Skeletal muscle satellite cell (primary cell): Measurements from ENCODE around the gene PLAC8L1.
"Not testable (repeated sequence)": the region's sequence is repeated elsewhere in the genome, so short reads cannot be mapped to it uniquely, and the experiment has no call there.

ENCODE experiments used
- H3K27me3 ChIP-seq: 2 replicates; pipeline ENCODE4 v1.7.0; 2013; ENCODE audit warnings: low read length; ENCODE audit not compliant: control insufficient read depth, insufficient read depth
- H3K36me3 ChIP-seq: 2 replicates; pipeline ENCODE4 v1.7.0; 2013; ENCODE audit warnings: mild to moderate bottlenecking, control low read depth, low read length; ENCODE audit not compliant: insufficient read depth
- H3K4me1 ChIP-seq: 2 replicates; pipeline ENCODE4 v1.7.0; 2013; ENCODE audit warnings: low read length; ENCODE audit not compliant: control insufficient read depth, insufficient read depth
- H3K4me2 ChIP-seq: 2 replicates; pipeline ENCODE4 v1.7.0; 2013; ENCODE audit warnings: mild to moderate bottlenecking, low read length
- H3K4me3 ChIP-seq: 2 replicates; pipeline ENCODE4 v1.7.0; 2013; ENCODE audit warnings: low read length
- H3K9ac ChIP-seq: 2 replicates; pipeline ENCODE4 v1.7.0; 2013; ENCODE audit warnings: mild to moderate bottlenecking, low read depth, low read length, moderate library complexity
- H3K9me3 ChIP-seq: replicated peaks from 2 replicates; pipeline ENCODE4 v1.7.0; 2013; ENCODE audit warnings: mild to moderate bottlenecking, control low read depth, low read length

The PLAC8L1 gene

GRCh38 chr5:146109379-146109778 is 4.0 kb upstream of the PLAC8L1 start:
- no peak overlapping the region for H3K4me2 ChIP-seq
- no peaks in the 10 kb centered on the region for H3K9me3 ChIP-seq
- no peaks in the 10 kb centered on the region for H3K4me1 ChIP-seq
- H3K4me3 ChIP-seq, result no peak overlapping the region
- H3K36me3 ChIP-seq, result peaks cover 21% of the 10 kb centered on the region
- H3K9ac ChIP-seq, result no peak overlapping the region
- no peaks in the 10 kb centered on the region for H3K27me3 ChIP-seq

DNA sequence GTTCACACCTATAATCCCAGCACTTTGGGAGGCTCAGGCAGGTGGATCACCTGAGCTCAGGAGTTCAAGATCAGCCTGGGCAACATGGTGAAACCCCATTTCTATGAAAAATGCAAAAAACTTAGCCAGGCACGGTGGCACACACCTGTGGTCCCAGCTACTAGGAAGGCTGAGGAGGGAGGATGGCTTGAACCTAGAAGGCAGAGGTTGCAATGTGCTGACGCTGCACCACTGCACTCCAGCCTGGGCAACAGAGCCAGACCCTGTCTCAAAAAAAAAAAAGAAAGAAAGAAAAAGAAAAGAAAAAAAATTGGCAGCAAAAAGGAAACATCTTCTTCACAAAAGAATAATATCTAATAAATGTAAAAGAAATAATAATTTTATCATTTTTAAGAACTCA is 3.5 kb upstream of the PLAC8L1 start:
- not testable (repeated sequence) for H3K4me2 ChIP-seq, H3K9ac ChIP-seq, H3K9me3 ChIP-seq, H3K27me3 ChIP-seq, H3K4me1 ChIP-seq, H3K4me3 ChIP-seq
- peaks cover 18% of the 10 kb centered on the region for H3K36me3 ChIP-seq

DNA sequence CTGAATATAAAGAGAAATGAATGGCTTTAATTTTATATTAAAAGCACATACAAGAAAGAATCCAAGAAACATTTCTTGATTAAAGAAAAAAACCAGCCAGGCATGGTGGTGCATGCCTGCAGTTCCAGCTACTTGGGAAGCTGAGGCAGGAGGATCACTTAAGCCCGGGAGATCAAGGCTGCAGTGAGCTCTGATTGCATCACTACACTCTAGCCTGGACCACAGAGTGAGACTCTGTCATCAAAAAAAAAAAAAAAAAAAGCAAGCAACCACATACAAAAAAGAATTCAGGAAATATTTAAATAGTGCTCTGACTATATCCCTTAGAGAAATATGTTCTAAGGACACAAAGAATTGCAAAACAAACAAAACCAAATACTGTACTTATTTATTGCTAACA is 2.5 kb upstream of the PLAC8L1 start:
- Histone ChIP-seq H3K4me2 (no peak overlapping the region), H3K9me3 (no peaks in the 10 kb centered on the region), H3K4me3 (no peak overlapping the region), H3K9ac (no peak overlapping the region), H3K27me3 (no peaks in the 10 kb centered on the region), H3K36me3 (peaks cover 15% of the 10 kb centered on the region), H3K4me1 (no peaks in the 10 kb centered on the region)

DNA sequence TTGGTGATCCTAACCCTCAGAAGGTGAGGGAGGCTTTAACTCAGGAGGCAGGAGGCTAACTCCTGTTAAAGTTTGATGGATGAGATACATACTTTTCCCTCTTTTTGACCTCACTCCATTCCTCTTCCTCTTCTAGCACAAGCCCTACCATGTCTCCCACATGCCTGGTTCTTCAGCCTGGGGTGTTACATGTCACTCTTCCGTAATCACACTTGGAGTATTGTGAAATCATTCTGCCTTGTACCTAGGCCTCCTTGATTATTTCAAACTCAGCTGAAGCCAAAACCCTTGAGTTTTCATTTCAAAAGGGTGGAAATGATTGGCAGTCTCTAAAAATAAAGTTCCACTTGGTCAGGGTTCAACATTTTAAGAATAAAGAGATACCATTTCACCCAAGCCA is 1.8 kb downstream of the PLAC8L1 start:
- Histone ChIP-seq H3K4me1 (no peaks in the 10 kb centered on the region), H3K4me2 (no peak overlapping the region), H3K9ac (no peak overlapping the region), H3K36me3 (peaks cover 5% of the 10 kb centered on the region), H3K9me3 (no peaks in the 10 kb centered on the region), H3K27me3 (no peaks in the 10 kb centered on the region), H3K4me3 (no peak overlapping the region)

DNA sequence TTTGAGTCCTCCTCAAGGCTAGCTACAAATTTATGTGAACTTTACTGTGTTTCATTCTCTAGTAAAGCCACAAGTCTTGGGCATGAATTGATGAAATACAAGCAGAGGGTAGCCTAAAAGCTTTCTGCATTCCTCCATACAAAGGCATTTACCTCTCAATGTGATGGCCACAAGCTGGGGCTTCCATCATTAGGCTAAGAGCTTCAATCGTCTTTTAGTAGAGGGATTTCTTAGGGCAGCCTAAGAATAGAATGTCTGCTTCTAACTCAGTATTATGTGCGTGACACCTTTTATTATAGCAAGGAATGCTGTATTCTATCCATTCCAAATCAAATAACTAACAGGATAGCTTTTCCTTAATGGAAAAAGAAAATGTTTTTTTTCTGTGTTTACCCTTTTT is 3.7 kb downstream of the PLAC8L1 start:
- Histone ChIP-seq H3K4me1 (no peaks in the 10 kb centered on the region), H3K4me2 (no peak overlapping the region), H3K4me3 (no peak overlapping the region), H3K9ac (no peak overlapping the region), H3K36me3 (peaks cover 5% of the 10 kb centered on the region), H3K9me3 (no peaks in the 10 kb centered on the region), H3K27me3 (no peaks in the 10 kb centered on the region)

DNA sequence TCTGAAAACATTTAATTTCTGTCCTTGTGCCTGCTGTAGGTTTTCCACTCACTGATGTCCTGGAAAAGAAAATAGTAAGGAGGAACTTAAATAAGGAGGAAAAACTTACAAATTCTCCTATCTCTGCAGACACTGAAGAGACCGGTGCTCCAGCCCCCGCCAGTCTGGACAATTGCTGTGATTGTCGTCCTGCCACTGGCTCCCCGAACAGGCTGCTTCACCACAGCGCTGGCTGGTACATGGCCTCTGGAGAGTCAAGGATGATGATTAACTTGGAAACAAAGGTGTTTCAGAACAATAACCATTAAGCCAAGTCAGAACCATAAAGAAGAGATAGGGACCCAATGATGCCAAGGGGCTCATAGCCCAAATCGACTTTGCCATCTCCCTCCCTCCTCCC is 7.3 kb downstream of the PLAC8L1 start:
- no peaks in the 10 kb centered on the region for H3K27me3 ChIP-seq
- H3K4me1 ChIP-seq, result no peaks in the 10 kb centered on the region
- H3K9ac ChIP-seq, result no peak overlapping the region
- H3K4me3 ChIP-seq, result no peak overlapping the region
- no peaks in the 10 kb centered on the region for H3K36me3 ChIP-seq
- H3K4me2 ChIP-seq, result no peak overlapping the region
- H3K9me3 ChIP-seq, result no peaks in the 10 kb centered on the region

GRCh38 chr5:146091881-146092280 is 13.5 kb downstream of the PLAC8L1 start:
- Histone ChIP-seq H3K9me3 (no peaks in the 10 kb centered on the region), H3K4me3 (no peak overlapping the region), H3K36me3 (no peaks in the 10 kb centered on the region), H3K9ac (no peak overlapping the region), H3K4me1 (no peaks in the 10 kb centered on the region), H3K27me3 (no peaks in the 10 kb centered on the region), H3K4me2 (no peak overlapping the region)

- Histone ChIP-seq H3K4me2 (no peak overlapping the region), H3K27me3 (no peaks in the 10 kb centered on the region), H3K9ac (no peak overlapping the region), H3K36me3 (no peaks in the 10 kb centered on the region), H3K9me3 (no peaks in the 10 kb centered on the region), H3K4me1 (no peaks in the 10 kb centered on the region), H3K4me3 (no peak overlapping the region)
These were observed 16.1 kb downstream of the PLAC8L1 start for GRCh38 chr5:146089287-146089686.

GRCh38 chr5:146088098-146088497 is 17.3 kb downstream of the PLAC8L1 start:
- Histone ChIP-seq H3K36me3 (no peaks in the 10 kb centered on the region), H3K4me2 (no peak overlapping the region), H3K4me3 (no peak overlapping the region), H3K9ac (no peak overlapping the region), H3K9me3 (no peaks in the 10 kb centered on the region), H3K27me3 (no peaks in the 10 kb centered on the region), H3K4me1 (no peaks in the 10 kb centered on the region)

DNA sequence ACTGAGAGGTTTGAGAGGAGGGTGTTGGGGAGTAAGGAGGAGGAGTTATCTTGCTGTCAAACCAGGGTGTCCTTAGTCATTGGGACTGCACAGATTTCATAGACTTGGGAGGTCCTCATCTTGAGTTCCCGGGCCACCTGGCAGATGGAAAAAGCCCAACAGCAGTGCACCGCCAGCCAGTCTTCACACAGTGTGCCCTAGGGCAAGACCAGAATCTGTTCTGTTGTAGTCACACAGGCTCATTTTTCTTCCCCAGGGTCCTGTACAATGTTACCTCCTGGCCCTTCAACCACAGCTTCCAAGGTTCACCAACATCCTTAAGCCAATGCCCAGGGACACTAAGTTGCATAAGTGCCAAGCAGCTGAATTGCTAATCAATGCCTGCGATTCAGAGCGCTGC is 21.0 kb downstream of the PLAC8L1 start:
- Histone ChIP-seq H3K27me3 (no peaks in the 10 kb centered on the region), H3K36me3 (no peaks in the 10 kb centered on the region), H3K4me1 (peaks cover 6% of the 10 kb centered on the region), H3K4me3 (no peak overlapping the region), H3K9me3 (no peaks in the 10 kb centered on the region), H3K9ac (no peak overlapping the region), H3K4me2 (no peak overlapping the region)

DNA sequence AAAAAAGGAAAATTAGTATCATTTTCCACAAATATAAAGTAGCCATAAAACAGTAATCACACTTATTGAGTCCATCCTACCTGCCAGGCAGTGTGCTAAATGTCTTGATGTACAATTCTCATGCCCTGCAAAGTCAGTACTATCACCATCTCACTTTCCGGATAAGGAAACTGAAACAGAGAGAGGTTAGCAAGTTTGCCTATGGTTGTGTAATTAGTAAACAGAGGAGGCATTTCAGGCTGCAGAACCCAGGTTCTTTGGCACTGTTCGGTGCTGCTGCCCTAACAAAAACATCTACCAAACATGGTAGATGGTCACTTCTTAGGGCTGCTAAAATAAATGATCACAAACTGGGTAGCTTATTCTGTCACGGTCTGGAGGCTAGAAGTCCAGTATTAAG is 22.6 kb downstream of the PLAC8L1 start:
- H3K27me3 ChIP-seq, result peaks cover 5% of the 10 kb centered on the region
- peaks cover 6% of the 10 kb centered on the region for H3K4me1 ChIP-seq
- no peak overlapping the region for H3K9ac ChIP-seq
- H3K4me3 ChIP-seq, result no peak overlapping the region
- H3K36me3 ChIP-seq, result no peaks in the 10 kb centered on the region
- no peaks in the 10 kb centered on the region for H3K9me3 ChIP-seq
- H3K4me2 ChIP-seq, result no peak overlapping the region

- Histone ChIP-seq H3K9ac (no peak overlapping the region), H3K27me3 (peaks cover 5% of the 10 kb centered on the region), H3K4me1 (peaks cover 6% of the 10 kb centered on the region), H3K36me3 (no peaks in the 10 kb centered on the region), H3K9me3 (no peaks in the 10 kb centered on the region), H3K4me2 (no peak overlapping the region), H3K4me3 (no peak overlapping the region)
These were observed 23.8 kb downstream of the PLAC8L1 start for GRCh38 chr5:146081556-146081955.
